HCT116 (cell line): ENCODE results near the gene TARS3. TPM values are rescaled to one million over a fixed set of nuclear protein-coding genes. Genes with fewer than 3 reads are reported as not detected.

Source experiments
- ATAC-seq: fragments of 200-7000 bp; cut with Tn5 transposase; 2 replicates; pipeline ENCODE4 v1.9.1; 2020; ENCODE audit warnings: mild to moderate bottlenecking, moderate library complexity
- BruUV-seq: library from RNA; stranded (reverse); fragments of 400-500 nt; replicated peaks from 2 replicates; lab custom pipeline; 2021; lab: Mats Ljungman, UMichigan
- CTCF ChIA-PET: fragments of 300-600 bp; sonication (Branson Sonifier 250); formaldehyde crosslinking; loops from one replicate; lab custom pipeline; 2021; ENCODE audit warnings: antibody characterized with exemption; lab: Charles Lee
- POLR2A ChIA-PET: fragments of 300-600, 350-600 bp; sonication (Branson Sonifier 250); formaldehyde crosslinking; loops from one replicate; lab custom pipeline; 2021; ENCODE audit warnings: antibody characterized with exemption; lab: Charles Lee
- RAD21 ChIA-PET, 2 experiments: fragments of 300-600 bp; sonication (Branson Sonifier 250); formaldehyde crosslinking; loops; one replicate each; lab custom pipeline; 2023; ENCODE audit warnings: low total read pairs in 2 of 2; ENCODE audit not compliant: uncharacterized antibody in 2 of 2, unreplicated experiment in 2 of 2, low non-redundant PET in 1 of 2; lab: Charles Lee
- DNase-seq: peaks from one replicate; pipeline ENCODE4 v3.0.0-alpha.2; 2010; ENCODE audit warnings: low read depth, low spot score
- H2AFZ ChIP-seq: fragments of 200-600 bp; shearing (Covaris generic), sonication (generic); 2 replicates; pipeline ENCODE4 v1.6.1; 2017; ENCODE audit warnings: low read depth, mixed run types, mixed read lengths, antibody characterized with exemption, low read length; ENCODE audit not compliant: poor library complexity, severe bottlenecking
- H3K27ac ChIP-seq: 2 replicates; pipeline ENCODE4 v1.5.1; 2012; ENCODE audit warnings: low read depth, low read length
- H3K27me3 ChIP-seq: fragments of 200-600 bp; sonication (generic); 2 replicates; pipeline ENCODE4 v1.6.1; 2016; ENCODE audit warnings: mixed run types, low read length, mixed read lengths; ENCODE audit not compliant: insufficient read depth
- H3K36me3 ChIP-seq, 2 experiments: fragments of 200-500 bp in 1 of 2; fragments of 200-600 bp in 1 of 2; sonication (Bioruptor generic) in 1 of 2; sonication (generic) in 1 of 2; 2 replicates each; pipeline versions ENCODE4 v1.5.1 to v1.6.1; 2014 to 2016; ENCODE audit warnings: low read length in 2 of 2, inconsistent platforms in 1 of 2, mixed read lengths in 1 of 2, mixed run types in 1 of 2; ENCODE audit not compliant: insufficient read depth in 2 of 2, control insufficient read depth in 1 of 2
- H3K4me1 ChIP-seq, 2 experiments: fragments of 200-600 bp in 1 of 2; sonication (generic) in 1 of 2; 2 replicates each; pipeline versions ENCODE4 v1.5.1 to v1.6.1; 2012 to 2017; ENCODE audit warnings: low read length in 2 of 2, inconsistent platforms in 1 of 2, mild to moderate bottlenecking in 1 of 2, mixed read lengths in 1 of 2, mixed run types in 1 of 2, moderate library complexity in 1 of 2; ENCODE audit not compliant: insufficient read depth in 2 of 2, control insufficient read depth in 1 of 2
- H3K4me2 ChIP-seq: fragments of 200-600 bp; sonication (generic); 2 replicates; pipeline ENCODE4 v1.6.1; 2017; ENCODE audit warnings: mixed run types, low read length, mixed read lengths
- H3K4me3 ChIP-seq, 2 experiments: fragments of 200-600 bp in 1 of 2; sonication (generic) in 1 of 2; replicated peaks in 1 of 2; 2 replicates each; pipeline ENCODE4 v1.5.1; 2011 to 2016; ENCODE audit warnings: low read length in 2 of 2, control low read depth in 1 of 2, low read depth in 1 of 2, mild to moderate bottlenecking in 1 of 2, mixed read lengths in 1 of 2, mixed run types in 1 of 2
- H3K79me2 ChIP-seq: fragments of 200-600 bp; sonication (generic); 2 replicates; pipeline ENCODE4 v1.6.1; 2017; ENCODE audit warnings: mild to moderate bottlenecking, mixed run types, low read length, moderate library complexity, mixed read lengths; ENCODE audit not compliant: insufficient read depth
- H3K9ac ChIP-seq: fragments of 200-600 bp; sonication (generic); 2 replicates; pipeline ENCODE4 v1.6.1; 2016; ENCODE audit warnings: low read length, mixed read lengths
- H3K9me2 ChIP-seq: fragments of 200-600 bp; sonication (generic), shearing (Covaris generic); 2 replicates; pipeline ENCODE4 v1.6.1; 2017; ENCODE audit warnings: mixed run types, mild to moderate bottlenecking, moderate library complexity; ENCODE audit not compliant: insufficient read depth
- H3K9me3 ChIP-seq, 2 experiments: fragments of 200-500 bp in 1 of 2; fragments of 200-600 bp in 1 of 2; sonication (Bioruptor generic) in 1 of 2; sonication (generic) in 1 of 2; 2 replicates each; pipeline ENCODE4 v1.6.1; 2014 to 2017; ENCODE audit warnings: low read length in 2 of 2, mixed read lengths in 2 of 2, inconsistent platforms in 1 of 2, low read depth in 1 of 2, mild to moderate bottlenecking in 1 of 2, mixed run types in 1 of 2, moderate library complexity in 1 of 2; ENCODE audit not compliant: control insufficient read depth in 1 of 2, insufficient read depth in 1 of 2
- H4K20me1 ChIP-seq: fragments of 200-600 bp; sonication (generic), shearing (Covaris generic); 2 replicates; pipeline ENCODE4 v1.6.1; 2017; ENCODE audit warnings: mixed run types, mild to moderate bottlenecking, moderate library complexity; ENCODE audit not compliant: insufficient read depth
- ATF3 ChIP-seq: IDR thresholded peaks from 2 replicates; pipeline ENCODE4 v1.6.1; 2012
- ELF1 ChIP-seq: IDR thresholded peaks from 2 replicates; pipeline ENCODE4 v1.6.1; 2012; ENCODE audit warnings: low read depth, borderline replicate concordance
- EZH2 ChIP-seq: fragments of 200-600 bp; sonication (generic); IDR thresholded peaks from 2 replicates; pipeline ENCODE4 v1.6.1; 2017; ENCODE audit warnings: antibody characterized with exemption, mixed run types
- EZH2phosphoT487 ChIP-seq: fragments of 200-600 bp; IDR thresholded peaks from 2 replicates; pipeline ENCODE4 v1.6.1; 2018; ENCODE audit warnings: antibody characterized with exemption, borderline replicate concordance
- FOSL1 ChIP-seq: IDR thresholded peaks from 2 replicates; pipeline ENCODE4 v1.6.1; 2012; ENCODE audit warnings: low read depth
- JUND ChIP-seq: IDR thresholded peaks from 2 replicates; pipeline ENCODE4 v1.6.1; 2012
- POLR2A ChIP-seq: IDR thresholded peaks from 2 replicates; pipeline ENCODE4 v1.7.0; 2011; ENCODE audit warnings: borderline replicate concordance; ENCODE audit not compliant: insufficient read depth, insufficient read length; ENCODE audit errors: extremely low read depth
- POLR2AphosphoS5 ChIP-seq: IDR thresholded peaks from 2 replicates; pipeline ENCODE4 v1.6.1; 2011; ENCODE audit warnings: mild to moderate bottlenecking, low read depth, low read length, moderate library complexity
- RAD21 ChIP-seq: IDR thresholded peaks from 2 replicates; pipeline ENCODE4 v1.6.1; 2012; ENCODE audit warnings: low read depth, mild to moderate bottlenecking
- REST ChIP-seq: IDR thresholded peaks from 2 replicates; pipeline ENCODE4 v1.6.1; 2012; ENCODE audit warnings: low read depth
- SP1 ChIP-seq: IDR thresholded peaks from 2 replicates; pipeline ENCODE4 v1.6.1; 2012; ENCODE audit warnings: low read depth
- YY1 ChIP-seq: IDR thresholded peaks from 2 replicates; pipeline ENCODE4 v1.6.1; 2011; ENCODE audit warnings: low read length, low read depth, moderate library complexity, mild to moderate bottlenecking; ENCODE audit not compliant: insufficient replicate concordance; ENCODE audit errors: extremely low read depth
- ZBTB33 ChIP-seq: IDR thresholded peaks from 2 replicates; pipeline ENCODE4 v1.6.1; 2011; ENCODE audit warnings: mild to moderate bottlenecking, low read length, moderate library complexity; ENCODE audit not compliant: insufficient replicate concordance; ENCODE audit errors: extremely low read depth
- ZFX ChIP-seq: fragments of 450-650 bp; IDR thresholded peaks from 2 replicates; pipeline ENCODE4 v1.6.1; 2017
- ZNF274 ChIP-seq: fragments of 200-500 bp; sonication (Bioruptor generic); IDR thresholded peaks from 2 replicates; pipeline ENCODE4 v1.6.1; 2014; ENCODE audit warnings: mild to moderate bottlenecking, low read depth, low read length, inconsistent platforms
- intact Hi-C: fragments of 100-400 bp; cut with micrococcal nuclease; formaldehyde crosslinking; loops from 2 replicates; pipeline ENCODE4 v1.10.0; 2022
- total RNA-seq: library from RNA; stranded (reverse); gene quantifications from one replicate; pipeline ENCODE4 v1.2.1, GENCODE V29; 2021; ENCODE audit not compliant: unreplicated experiment

The TARS3 gene
- total RNA-seq, 1 experiment from 2014 or later: 11.1 TPM

- no peak for DNase-seq
- RAD21 ChIA-PET: no interaction called here
- Histone ChIP-seq H3K4me3 (no peak overlapping the region), H3K27me3 (no peaks in the 10 kb centered on the region)
- TF ChIP-seq POLR2AphosphoS5 (no peak), ZFX (no peak), EZH2 (no peak), JUND (no peak), RAD21 (no peak), ELF1 (no peak), FOSL1 (no peak)
- TF ChIP-seq, all 23 proteins: peak for 0
- Histone ChIP-seq H3K4me1 (peaks cover 0 to 3% of the 10 kb centered on the region in 2 experiments; a peak in 1 of 4 replicates), H2AFZ (no peak overlapping the region), H3K9me2 (no peaks in the 10 kb centered on the region), H3K9ac (no peak overlapping the region), H3K36me3 (no peaks in the 10 kb centered on the region), H4K20me1 (no peaks in the 10 kb centered on the region), H3K9me3 (no peaks in the 10 kb centered on the region), H3K4me2 (no peak overlapping the region), H3K27ac (no peak overlapping the region), H3K79me2 (no peaks in the 10 kb centered on the region)
- POLR2A ChIA-PET: no interaction called here
- CTCF ChIA-PET: no interaction called here
- intact Hi-C loops: no loop called here
- BruUV-seq: no TSS peak
- no peak for ATAC-seq
Observed at GRCh38 chr15:101609742-101610610, 114.3 kb downstream of the TARS3 start.

- POLR2A ChIA-PET: no interaction called here
- H3K4me3 ChIP-seq: no peak overlapping the region
- H3K79me2 ChIP-seq: no peaks in the 10 kb centered on the region
- no peaks in the 10 kb centered on the region for H3K36me3 ChIP-seq
- intact Hi-C loops: no loop called here
- no peaks in the 10 kb centered on the region for H3K27me3 ChIP-seq
- no peaks in the 10 kb centered on the region for H4K20me1 ChIP-seq
- H3K4me1 ChIP-seq: peaks cover 0 to 3% of the 10 kb centered on the region in 2 experiments; a peak in 1 of 4 replicates
- H3K9me2 ChIP-seq: no peaks in the 10 kb centered on the region
- H2AFZ ChIP-seq: no peak overlapping the region
- H3K27ac ChIP-seq: no peak overlapping the region
- H3K9ac ChIP-seq: no peak overlapping the region
- RAD21 ChIA-PET: no interaction called here
- BruUV-seq: no TSS peak
- DNase-seq: no peak
- no peaks in the 10 kb centered on the region for H3K9me3 ChIP-seq
- CTCF ChIA-PET: no interaction called here
- ATAC-seq: peak; percentile 63
- no peak overlapping the region for H3K4me2 ChIP-seq
- no peak for TF ChIP-seq POLR2A
- TF ChIP-seq YY1: no peak
- TF ChIP-seq ATF3: no peak
- no peak for TF ChIP-seq EZH2
- TF ChIP-seq REST: no peak
- no peak for TF ChIP-seq ZNF274
- no peak for TF ChIP-seq ZBTB33
- no peak for TF ChIP-seq EZH2phosphoT487
- no peak for TF ChIP-seq SP1
Observed at GRCh38 chr15:101608201-101608600, 116.1 kb downstream of the TARS3 start.
